MCF 10A (cell line): ENCODE data around the gene GGCT. TPM values are rescaled to one million over a fixed set of nuclear protein-coding genes. Genes with fewer than 3 reads are reported as not detected.

Experiments used
- BruUV-seq: library from RNA; stranded (reverse); fragments of 400-500 nt; replicated peaks from 2 replicates; lab custom pipeline; 2021; lab: Mats Ljungman, UMichigan
- CTCF ChIA-PET: fragments of 300-600 bp; sonication (Branson Sonifier 250); formaldehyde crosslinking; extraction: SDS; loops from one replicate; lab custom pipeline; 2021; ENCODE audit warnings: antibody characterized with exemption, inconsistent platforms; lab: Yijun Ruan, JAX
- POLR2A ChIA-PET: fragments of 300-600, 350-650 bp; sonication (Branson Sonifier 250); formaldehyde crosslinking; extraction: SDS; loops from one replicate; lab custom pipeline; 2020; ENCODE audit warnings: antibody characterized with exemption, inconsistent platforms; lab: Yijun Ruan, JAX
- DNase-seq: peaks from one replicate; pipeline ENCODE4 v3.0.0-alpha.2; 2018; ENCODE audit not compliant: unreplicated experiment
- H3K27ac Mint-ChIP-seq: one replicate; pipeline ENCODE4 v1.8.0; 2022; ENCODE audit warnings: mild to moderate bottlenecking, low read depth, mixed read lengths; ENCODE audit not compliant: unreplicated experiment
- H3K27me3 Mint-ChIP-seq: one replicate; pipeline ENCODE4 v1.8.0; 2022; ENCODE audit warnings: mixed read lengths; ENCODE audit not compliant: insufficient read depth, unreplicated experiment
- H3K36me3 Mint-ChIP-seq: one replicate; pipeline ENCODE4 v1.8.0; 2022; ENCODE audit warnings: mild to moderate bottlenecking, moderate library complexity, mixed read lengths; ENCODE audit not compliant: insufficient read depth, unreplicated experiment
- H3K4me1 Mint-ChIP-seq: one replicate; pipeline ENCODE4 v1.8.0; 2022; ENCODE audit warnings: mixed read lengths; ENCODE audit not compliant: insufficient read depth, unreplicated experiment
- H3K4me3 Mint-ChIP-seq: one replicate; pipeline ENCODE4 v1.8.0; 2022; ENCODE audit warnings: mild to moderate bottlenecking, moderate library complexity, mixed read lengths; ENCODE audit not compliant: unreplicated experiment
- H3K9me3 Mint-ChIP-seq: one replicate; pipeline ENCODE4 v1.8.0; 2022; ENCODE audit warnings: mixed read lengths; ENCODE audit not compliant: unreplicated experiment
- intact Hi-C: fragments of 100-400 bp; cut with micrococcal nuclease; formaldehyde crosslinking; loops from 2 replicates; pipeline ENCODE4 v1.14.1; 2022
- total RNA-seq: library from RNA; stranded (reverse); gene quantifications from 2 replicates; pipeline ENCODE4 v1.2.3, GENCODE V29; 2022
- TF ChIP-seq, protein P1 (sequence below): fragments of 200-600 bp; IDR thresholded peaks from one replicate; pipeline ENCODE4 v1.8.0; 2022; ENCODE audit warnings: antibody characterized with exemption, mild to moderate bottlenecking; ENCODE audit not compliant: unreplicated experiment

The GGCT gene
- total RNA-seq, 1 experiment from 2014 or later: 64.8 TPM

- intact Hi-C loops: no loop called here
- POLR2A ChIA-PET: no interaction called here
- TF ChIP-seq, protein P1, sequence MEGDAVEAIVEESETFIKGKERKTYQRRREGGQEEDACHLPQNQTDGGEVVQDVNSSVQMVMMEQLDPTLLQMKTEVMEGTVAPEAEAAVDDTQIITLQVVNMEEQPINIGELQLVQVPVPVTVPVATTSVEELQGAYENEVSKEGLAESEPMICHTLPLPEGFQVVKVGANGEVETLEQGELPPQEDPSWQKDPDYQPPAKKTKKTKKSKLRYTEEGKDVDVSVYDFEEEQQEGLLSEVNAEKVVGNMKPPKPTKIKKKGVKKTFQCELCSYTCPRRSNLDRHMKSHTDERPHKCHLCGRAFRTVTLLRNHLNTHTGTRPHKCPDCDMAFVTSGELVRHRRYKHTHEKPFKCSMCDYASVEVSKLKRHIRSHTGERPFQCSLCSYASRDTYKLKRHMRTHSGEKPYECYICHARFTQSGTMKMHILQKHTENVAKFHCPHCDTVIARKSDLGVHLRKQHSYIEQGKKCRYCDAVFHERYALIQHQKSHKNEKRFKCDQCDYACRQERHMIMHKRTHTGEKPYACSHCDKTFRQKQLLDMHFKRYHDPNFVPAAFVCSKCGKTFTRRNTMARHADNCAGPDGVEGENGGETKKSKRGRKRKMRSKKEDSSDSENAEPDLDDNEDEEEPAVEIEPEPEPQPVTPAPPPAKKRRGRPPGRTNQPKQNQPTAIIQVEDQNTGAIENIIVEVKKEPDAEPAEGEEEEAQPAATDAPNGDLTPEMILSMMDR: no peak
- Mint-ChIP-seq H3K4me3 (no peak overlapping the region), H3K4me1 (peaks cover 6% of the 10 kb centered on the region), H3K27me3 (no peaks in the 10 kb centered on the region), H3K27ac (no peak overlapping the region), H3K36me3 (no peaks in the 10 kb centered on the region), H3K9me3 (no peaks in the 10 kb centered on the region)
- BruUV-seq: no TSS peak
- CTCF ChIA-PET: interaction anchor here (2.0 to 2.2 kb wide), 2 partner anchors 16 to 23 kb away, joined by 8 to 12 read pairs; no protein-coding TSS in a partner anchor
- no peak for DNase-seq
Measured at GRCh38 chr7:30526163-30526562, 21.5 kb upstream of the GGCT start.

- ChIA-PET POLR2A (no interaction called here), CTCF (interaction anchor here (2.2 kb wide), 1 partner anchor 24 kb away, joined by 8 read pairs; no protein-coding TSS in a partner anchor)
- no peaks in the 10 kb centered on the region for H3K27me3 Mint-ChIP-seq
- no peak overlapping the region for H3K27ac Mint-ChIP-seq
- TF ChIP-seq, protein P1: no peak
- no peak for DNase-seq
- peaks cover 11% of the 10 kb centered on the region for H3K4me1 Mint-ChIP-seq
- intact Hi-C loops: no loop called here
- no peaks in the 10 kb centered on the region for H3K9me3 Mint-ChIP-seq
- BruUV-seq: no TSS peak
- H3K36me3 Mint-ChIP-seq: no peaks in the 10 kb centered on the region
- no peak overlapping the region for H3K4me3 Mint-ChIP-seq
Measured at GRCh38 chr7:30525429-30525828, 20.8 kb upstream of the GGCT start.

- intact Hi-C loops: no loop called here
Measured at GRCh38 chr7:30524545-30524944, 19.9 kb upstream of the GGCT start.

DNA sequence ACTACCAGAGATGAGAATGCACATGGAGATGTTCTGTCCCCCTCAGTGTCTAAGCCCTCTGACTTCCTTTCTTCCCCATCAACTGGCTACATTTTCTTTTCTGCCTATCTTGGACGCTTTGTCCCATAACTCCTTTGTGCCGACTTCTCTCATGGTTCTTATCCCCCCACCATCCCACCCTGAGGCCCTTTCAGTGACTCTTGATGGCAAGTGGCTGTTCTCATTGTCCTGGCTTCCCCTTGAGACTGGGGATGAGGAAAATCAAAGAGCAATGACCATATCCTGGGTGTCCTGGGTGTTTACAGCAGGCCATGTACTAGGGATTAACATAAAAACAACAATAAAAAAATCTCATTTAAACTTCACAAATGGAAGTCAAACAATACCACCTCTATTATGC lies 18.8 kb upstream of the GGCT start:
- ChIA-PET POLR2A (no interaction called here), CTCF (interaction anchor here (0.5 kb wide), 1 partner anchor 18 kb away, joined by 3 read pairs; no protein-coding TSS in a partner anchor)
- Mint-ChIP-seq H3K4me1 (peaks cover 12% of the 10 kb centered on the region), H3K27me3 (no peaks in the 10 kb centered on the region), H3K27ac (no peak overlapping the region), H3K9me3 (no peaks in the 10 kb centered on the region), H3K36me3 (no peaks in the 10 kb centered on the region), H3K4me3 (no peak overlapping the region)
- intact Hi-C loops: no loop called here
- no peak for DNase-seq
- no TSS peak for BruUV-seq
- TF ChIP-seq, protein P1: no peak

More at GRCh38 chr7:30524545-30524944, 19.9 kb upstream of the GGCT start:
- DNase-seq: no peak
- Mint-ChIP-seq H3K36me3 (no peaks in the 10 kb centered on the region), H3K4me3 (no peak overlapping the region), H3K27me3 (no peaks in the 10 kb centered on the region), H3K9me3 (no peaks in the 10 kb centered on the region), H3K4me1 (peaks cover 12% of the 10 kb centered on the region), H3K27ac (no peak overlapping the region)
- ChIA-PET POLR2A (no interaction called here), CTCF (interaction anchor here (2.2 kb wide), 1 partner anchor 25 kb away, joined by 8 read pairs; no protein-coding TSS in a partner anchor)
- TF ChIP-seq, protein P1: no peak
- no TSS peak for BruUV-seq
